SK-N-SH treated with all-trans-retinoic acid at 6 μM for 48 hours (cell line): Measurements from ENCODE around the gene ANGPT4.

Source experiments
- CSDC2 ChIP-seq: fragments of 250-450 bp; sonication (Bioruptor Pico); IDR thresholded peaks from 2 replicates; pipeline ENCODE4 v1.5.0; 2020; ENCODE audit warnings: mild to moderate bottlenecking, moderate library complexity
- OSR1 ChIP-seq: fragments of 250-450 bp; sonication (Bioruptor Pico); IDR thresholded peaks from 2 replicates; pipeline ENCODE4 v1.8.0; 2022; ENCODE audit warnings: moderate library complexity, mild to moderate bottlenecking, inconsistent platforms
- SNAI2 ChIP-seq: fragments of 250-450 bp; sonication (Bioruptor Pico); IDR thresholded peaks from 2 replicates; pipeline ENCODE4 v1.5.0; 2020; ENCODE audit warnings: mild to moderate bottlenecking, moderate library complexity
- ZC3H10 ChIP-seq: fragments of 250-450 bp; sonication (Bioruptor Pico); IDR thresholded peaks from 2 replicates; pipeline ENCODE4 v1.5.1; 2021; ENCODE audit warnings: mild to moderate bottlenecking, moderate library complexity

GRCh38 chr20:842547-842940 lies 73.6 kb downstream of the ANGPT4 start:
- TF ChIP-seq ZC3H10 (CRISPR knock-in tag) = no peak
- no peak for TF ChIP-seq CSDC2 (CRISPR knock-in tag)
- no peak for TF ChIP-seq OSR1
- no peak for TF ChIP-seq SNAI2 (CRISPR knock-in tag)
